Measurements from ENCODE around the gene POLK. TPM values are rescaled to one million over a fixed set of nuclear protein-coding genes. Genes with fewer than 3 reads are reported as not detected.

Gene POLK
- total and polyA plus RNA-seq, 2 of the 4 experiments (the other 2 are of a cell fraction), result 10.4 to 24.4 TPM

DNA sequence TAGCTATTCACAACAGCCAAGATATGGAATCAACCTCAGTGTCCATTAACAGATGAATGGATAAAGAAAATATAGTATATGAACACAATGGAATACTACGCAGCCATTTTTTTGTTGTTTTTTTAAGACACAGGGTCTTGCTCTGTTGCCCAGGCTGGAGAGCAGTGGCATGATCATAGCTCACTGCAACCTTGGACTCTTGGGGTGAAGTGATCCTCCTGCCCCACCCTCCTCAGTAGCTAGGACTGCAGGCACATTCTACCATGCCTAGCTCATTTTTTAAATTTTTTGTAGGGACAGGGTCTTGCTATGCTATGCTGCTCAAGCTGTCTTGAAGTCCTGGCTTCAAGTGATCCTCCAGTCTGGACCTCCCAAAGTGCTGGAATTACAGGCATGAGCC, 38.7 kb upstream of the POLK start:
- Histone ChIP-seq H3K79me1 (ENCODE audit: low read depth in 1 of 2, low read length in 2 of 2) (peaks cover 0 to 19% of the 10 kb centered on the region in 2 experiments; a peak in 3 of 4 replicates), H3K4me1 (ENCODE audit: control insufficient read depth, insufficient read depth, low read length) (no peaks in the 10 kb centered on the region), H3K14ac (replicated peaks; ENCODE audit: low read depth, low read length) (no peak overlapping the region), H3K9me3 (ENCODE audit: control insufficient read depth, insufficient read depth, low read length) (peaks cover 7% of the 10 kb centered on the region; the same call in 1 of the 2 replicates), H2BK5ac (ENCODE audit: low read depth, low read length, poor library complexity, severe bottlenecking) (no peak overlapping the region), H3K27me3 (ENCODE audit: control insufficient read depth, insufficient read depth, low read length) (no peaks in the 10 kb centered on the region), H4K91ac (ENCODE audit: insufficient read depth, low read depth, low read length) (no peak overlapping the region), H3K9ac (ENCODE audit: low read depth, low read length) (no peak overlapping the region), H3K36me3 (ENCODE audit: control insufficient read depth, insufficient read depth, low read length) (no peaks in the 10 kb centered on the region), H2BK20ac (ENCODE audit: low read depth, low read length) (no peak overlapping the region), H3K4ac (ENCODE audit: low read depth, low read length) (no peak overlapping the region), H3K23ac (ENCODE audit: low read depth, low read length) (no peak overlapping the region), H3K18ac (ENCODE audit: low read depth, low read length) (no peak overlapping the region), H2AK5ac (ENCODE audit: low read depth, low read length) (no peak overlapping the region), H4K5ac (ENCODE audit: low read depth, low read length) (no peak overlapping the region), H3K9me1 (ENCODE audit: insufficient read depth, low read length) (no peaks in the 10 kb centered on the region), H3K4me3 (ENCODE audit: insufficient read depth, low read depth, low read length) (no peak overlapping the region), H3K4me2 (ENCODE audit: low read depth, low read length) (no peak overlapping the region), H2AK9ac (replicated peaks; ENCODE audit: low read depth, low read length, poor library complexity) (no peak overlapping the region), H2BK120ac (ENCODE audit: low read depth, low read length) (no peak overlapping the region), H3K27ac (ENCODE audit: insufficient read depth, low read length) (no peak overlapping the region), H2AFZ (replicated peaks; ENCODE audit: low read length, poor library complexity) (no peak overlapping the region), H4K8ac (ENCODE audit: low read depth in 2 of 2, low read length in 2 of 2) (no peak overlapping the region), H3K56ac (ENCODE audit: extremely low read depth, insufficient read depth, low read length) (no peak overlapping the region), H2BK15ac (ENCODE audit: low read depth, low read length) (no peak overlapping the region), H4K20me1 (ENCODE audit: insufficient read depth, low read length) (peaks cover 4% of the 10 kb centered on the region; the same call in 1 of the 2 replicates)
- TF ChIP-seq CHD1 (IDR thresholded peaks at IDR 0.05; ENCODE audit: low read depth, low read length), result no peak
- TF ChIP-seq BHLHE40 (IDR thresholded peaks at IDR 0.05; ENCODE audit: low read depth, low read length), result no peak
- TF ChIP-seq POLR2A (IDR thresholded peaks at IDR 0.05; ENCODE audit: low read depth, low read length), result no peak
- TF ChIP-seq NFE2L2 (IDR thresholded peaks at IDR 0.05; ENCODE audit: low read depth, low read length), result no peak
- TF ChIP-seq MAFK (IDR thresholded peaks at IDR 0.05; ENCODE audit: low read depth, low read length), result no peak
- no peak for TF ChIP-seq MXI1 (IDR thresholded peaks at IDR 0.05; ENCODE audit: borderline replicate concordance, low read depth, low read length)
- TF ChIP-seq, protein P1, sequence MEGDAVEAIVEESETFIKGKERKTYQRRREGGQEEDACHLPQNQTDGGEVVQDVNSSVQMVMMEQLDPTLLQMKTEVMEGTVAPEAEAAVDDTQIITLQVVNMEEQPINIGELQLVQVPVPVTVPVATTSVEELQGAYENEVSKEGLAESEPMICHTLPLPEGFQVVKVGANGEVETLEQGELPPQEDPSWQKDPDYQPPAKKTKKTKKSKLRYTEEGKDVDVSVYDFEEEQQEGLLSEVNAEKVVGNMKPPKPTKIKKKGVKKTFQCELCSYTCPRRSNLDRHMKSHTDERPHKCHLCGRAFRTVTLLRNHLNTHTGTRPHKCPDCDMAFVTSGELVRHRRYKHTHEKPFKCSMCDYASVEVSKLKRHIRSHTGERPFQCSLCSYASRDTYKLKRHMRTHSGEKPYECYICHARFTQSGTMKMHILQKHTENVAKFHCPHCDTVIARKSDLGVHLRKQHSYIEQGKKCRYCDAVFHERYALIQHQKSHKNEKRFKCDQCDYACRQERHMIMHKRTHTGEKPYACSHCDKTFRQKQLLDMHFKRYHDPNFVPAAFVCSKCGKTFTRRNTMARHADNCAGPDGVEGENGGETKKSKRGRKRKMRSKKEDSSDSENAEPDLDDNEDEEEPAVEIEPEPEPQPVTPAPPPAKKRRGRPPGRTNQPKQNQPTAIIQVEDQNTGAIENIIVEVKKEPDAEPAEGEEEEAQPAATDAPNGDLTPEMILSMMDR (conservative IDR thresholded peaks at IDR 0.05; ENCODE audit: low read depth, low read length), result no peak
- TF ChIP-seq FOS (IDR thresholded peaks at IDR 0.05; ENCODE audit: low read depth, low read length), result no peak
- TF ChIP-seq, protein P2, sequence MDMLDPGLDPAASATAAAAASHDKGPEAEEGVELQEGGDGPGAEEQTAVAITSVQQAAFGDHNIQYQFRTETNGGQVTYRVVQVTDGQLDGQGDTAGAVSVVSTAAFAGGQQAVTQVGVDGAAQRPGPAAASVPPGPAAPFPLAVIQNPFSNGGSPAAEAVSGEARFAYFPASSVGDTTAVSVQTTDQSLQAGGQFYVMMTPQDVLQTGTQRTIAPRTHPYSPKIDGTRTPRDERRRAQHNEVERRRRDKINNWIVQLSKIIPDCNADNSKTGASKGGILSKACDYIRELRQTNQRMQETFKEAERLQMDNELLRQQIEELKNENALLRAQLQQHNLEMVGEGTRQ (IDR thresholded peaks at IDR 0.05; ENCODE audit: low read depth, low read length), result no peak
- no peak for TF ChIP-seq SMC3 (IDR thresholded peaks at IDR 0.05; ENCODE audit: low read depth, low read length)
- TF ChIP-seq MAZ (IDR thresholded peaks at IDR 0.05; ENCODE audit: borderline replicate concordance, low read depth, low read length), result no peak
- TF ChIP-seq RCOR1 (IDR thresholded peaks at IDR 0.05; ENCODE audit: insufficient replicate concordance, low read length), result no peak
- TF ChIP-seq RAD21 (IDR thresholded peaks at IDR 0.05; ENCODE audit: low read length), result no peak
- TF ChIP-seq CEBPB (IDR thresholded peaks at IDR 0.05; ENCODE audit: low read depth, low read length), result no peak
- TF ChIP-seq, protein P3, sequence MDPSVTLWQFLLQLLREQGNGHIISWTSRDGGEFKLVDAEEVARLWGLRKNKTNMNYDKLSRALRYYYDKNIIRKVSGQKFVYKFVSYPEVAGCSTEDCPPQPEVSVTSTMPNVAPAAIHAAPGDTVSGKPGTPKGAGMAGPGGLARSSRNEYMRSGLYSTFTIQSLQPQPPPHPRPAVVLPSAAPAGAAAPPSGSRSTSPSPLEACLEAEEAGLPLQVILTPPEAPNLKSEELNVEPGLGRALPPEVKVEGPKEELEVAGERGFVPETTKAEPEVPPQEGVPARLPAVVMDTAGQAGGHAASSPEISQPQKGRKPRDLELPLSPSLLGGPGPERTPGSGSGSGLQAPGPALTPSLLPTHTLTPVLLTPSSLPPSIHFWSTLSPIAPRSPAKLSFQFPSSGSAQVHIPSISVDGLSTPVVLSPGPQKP (IDR thresholded peaks at IDR 0.05; ENCODE audit: borderline replicate concordance, low read depth, low read length), result no peak
- no peak for TF ChIP-seq RFX5 (IDR thresholded peaks at IDR 0.05; ENCODE audit: low read depth, low read length)
- intact Hi-C loops (cut with micrococcal nuclease) (no loop called here), dilution Hi-C loops (cut with HindIII; ENCODE audit: low sequenced_read_pairs, unreplicated experiment) (no loop called here), in situ Hi-C loops (cut with MboI; ENCODE audit: low sequenced_read_pairs) (no loop called here)
- ATAC-seq (ENCODE audit: low read depth) (no peak), DNase-seq (no peak)
- no TSS peak for BruUV-seq (replicated peaks)
- WGBS, 2 experiments (ENCODE audit: extremely low coverage in 2 of 2, insufficient read length in 1 of 2), result no CpG with 5 or more reads among the region's 1 CpG
- ChIA-PET CTCF (no interaction called here), POLR2A (ENCODE audit: unreplicated experiment) (no interaction called here)
